Neuronal stem cell (in vitro differentiated cells): Measurements from ENCODE around the gene UGT1A9.
A peak's percentile ranks its signal among the peaks of the same experiment; 100 is the strongest.

ENCODE experiments used
- DNase-seq: peaks from one replicate; pipeline ENCODE4 v3.0.0-alpha.2; 2013; ENCODE audit warnings: low spot score
- H2AFZ ChIP-seq: one replicate; pipeline ENCODE4 v1.6.1; 2013; ENCODE audit warnings: mild to moderate bottlenecking, low read length, inconsistent platforms
- H2AK5ac ChIP-seq: 2 replicates; pipeline ENCODE4 v1.6.1; 2013; ENCODE audit warnings: low read depth, mild to moderate bottlenecking, inconsistent platforms, low read length, moderate library complexity, mixed read lengths
- H2BK120ac ChIP-seq: 2 replicates; pipeline ENCODE4 v1.6.1; 2013; ENCODE audit warnings: low read depth, mild to moderate bottlenecking, inconsistent platforms, low read length, moderate library complexity, mixed read lengths
- H2BK12ac ChIP-seq: one replicate; pipeline ENCODE4 v1.6.1; 2013; ENCODE audit warnings: low read length, inconsistent platforms
- H2BK15ac ChIP-seq: 2 replicates; pipeline ENCODE4 v1.6.1; 2013; ENCODE audit warnings: mild to moderate bottlenecking, low read length, inconsistent platforms, mixed read lengths
- H2BK5ac ChIP-seq: one replicate; pipeline ENCODE4 v1.6.1; 2013; ENCODE audit warnings: inconsistent platforms, mild to moderate bottlenecking, low read length, moderate library complexity
- H3K14ac ChIP-seq: one replicate; pipeline ENCODE4 v1.6.1; 2013; ENCODE audit warnings: low read length, inconsistent platforms
- H3K18ac ChIP-seq: 2 replicates; pipeline ENCODE4 v1.6.1; 2013; ENCODE audit warnings: low read length, inconsistent platforms
- H3K23ac ChIP-seq: 2 replicates; pipeline ENCODE4 v1.6.1; 2013; ENCODE audit warnings: low read depth, mild to moderate bottlenecking, mixed read lengths, low read length, inconsistent platforms; ENCODE audit not compliant: poor library complexity
- H3K27ac ChIP-seq: replicated peaks from 3 replicates; pipeline ENCODE4 v1.5.1; 2013; ENCODE audit warnings: low read length, inconsistent platforms
- H3K27me3 ChIP-seq, 3 experiments: 2 replicates each; pipeline ENCODE4 v1.6.1; 2013; ENCODE audit warnings: low read length in 3 of 3, mild to moderate bottlenecking in 2 of 3, inconsistent platforms in 1 of 3, low read depth in 1 of 3, mixed read lengths in 1 of 3, moderate library complexity in 1 of 3; ENCODE audit not compliant: control insufficient read depth in 3 of 3, insufficient read depth in 3 of 3
- H3K36me3 ChIP-seq, 2 donors: replicated peaks in 1 of 2; 2 replicates each; pipeline ENCODE4 v1.6.1; 2013; ENCODE audit warnings: low read length in 2 of 2; ENCODE audit not compliant: control insufficient read depth in 2 of 2, insufficient read depth in 2 of 2
- H3K4ac ChIP-seq: 2 replicates; pipeline ENCODE4 v1.6.1; 2013; ENCODE audit warnings: inconsistent platforms, mild to moderate bottlenecking, low read length, moderate library complexity
- H3K4me1 ChIP-seq, 2 donors: 1 replicate in 1 of 2; 2 replicates in 1 of 2; pipeline ENCODE4 v1.6.1; 2013; ENCODE audit warnings: low read length in 2 of 2, low read depth in 1 of 2; ENCODE audit not compliant: control insufficient read depth in 2 of 2, insufficient read depth in 1 of 2
- H3K4me2 ChIP-seq: one replicate; pipeline ENCODE4 v1.6.1; 2013; ENCODE audit warnings: mild to moderate bottlenecking, low read length, inconsistent platforms; ENCODE audit not compliant: insufficient read depth, poor library complexity, severe bottlenecking
- H3K4me3 ChIP-seq, 2 donors: 2 replicates each; pipeline ENCODE4 v1.5.1; 2013; ENCODE audit warnings: low read length in 2 of 2, mild to moderate bottlenecking in 2 of 2, inconsistent platforms in 1 of 2, moderate library complexity in 1 of 2
- H3K79me1 ChIP-seq: one replicate; pipeline ENCODE4 v1.6.1; 2013; ENCODE audit warnings: low read depth, mild to moderate bottlenecking, inconsistent platforms, low read length, moderate library complexity
- H3K9ac ChIP-seq: one replicate; pipeline ENCODE4 v1.6.1; 2013; ENCODE audit warnings: mild to moderate bottlenecking, low read depth, low read length, inconsistent platforms; ENCODE audit not compliant: poor library complexity
- H3K9me3 ChIP-seq, 2 donors: replicated peaks in 1 of 2; 2 replicates each; pipeline versions ENCODE3 to v1.6.1; 2013; ENCODE audit warnings: low read length in 2 of 2, mild to moderate bottlenecking in 2 of 2, inconsistent platforms in 1 of 2, low read depth in 1 of 2, mixed read lengths in 1 of 2, moderate library complexity in 1 of 2; ENCODE audit not compliant: control insufficient read depth in 2 of 2, insufficient read depth in 1 of 2
- H4K8ac ChIP-seq: one replicate; pipeline ENCODE4 v1.6.1; 2013; ENCODE audit warnings: low read depth, mild to moderate bottlenecking, inconsistent platforms, low read length, moderate library complexity
- H4K91ac ChIP-seq: one replicate; pipeline ENCODE4 v1.6.1; 2013; ENCODE audit warnings: low read length, low read depth, mild to moderate bottlenecking, inconsistent platforms; ENCODE audit not compliant: poor library complexity
- WGBS, 2 donors: extraction: QIAGEN DNeasy Blood & Tissue Kit; methylation state at CpG; one replicate each; pipeline ENCODE4 v1.1.7; 2013; ENCODE audit warnings: missing lambda C conversion rate in 2 of 2, mixed read lengths in 1 of 2; ENCODE audit not compliant: insufficient read length in 2 of 2, insufficient replicate concordance in 1 of 2; ENCODE audit errors: extremely low coverage in 2 of 2; 5-methylcytosine and 5-hydroxymethylcytosine counted together

The UGT1A9 gene

GRCh38 chr2:233684640-233685039, 12.9 kb downstream of the UGT1A9 start:
- H3K4ac ChIP-seq: no peak overlapping the region
- no peak overlapping the region for H2BK15ac ChIP-seq
- no peak overlapping the region for H2AK5ac ChIP-seq
- no peak overlapping the region for H4K8ac ChIP-seq
- H3K9me3 ChIP-seq: no peaks in the 10 kb centered on the region
- no peak overlapping the region for H2BK120ac ChIP-seq
- H3K27me3 ChIP-seq: no peaks in the 10 kb centered on the region
- H4K91ac ChIP-seq: no peak overlapping the region
- H3K18ac ChIP-seq: no peak overlapping the region
- no peaks in the 10 kb centered on the region for H3K79me1 ChIP-seq
- H3K27ac ChIP-seq: no peak overlapping the region
- H3K9ac ChIP-seq: no peak overlapping the region
- no peak for DNase-seq
- H3K4me3 ChIP-seq: no peak overlapping the region
- no peak overlapping the region for H2BK12ac ChIP-seq
- H3K4me2 ChIP-seq: no peak overlapping the region
- WGBS, 2 donors: no CpG with 5 or more reads among the region's 1 CpG
- H3K23ac ChIP-seq: no peak overlapping the region
- H3K14ac ChIP-seq: no peak overlapping the region
- no peaks in the 10 kb centered on the region for H3K36me3 ChIP-seq
- H2AFZ ChIP-seq: no peak overlapping the region
- H3K4me1 ChIP-seq: no peaks in the 10 kb centered on the region
- H2BK5ac ChIP-seq: no peak overlapping the region

- DNase-seq: no peak
- H3K4me1 ChIP-seq: no peaks in the 10 kb centered on the region
- H2AFZ ChIP-seq: no peak overlapping the region
- H3K4me2 ChIP-seq: no peak overlapping the region
- H4K91ac ChIP-seq: no peak overlapping the region
- no peak overlapping the region for H3K18ac ChIP-seq
- H3K4ac ChIP-seq: no peak overlapping the region
- H3K27me3 ChIP-seq: no peaks in the 10 kb centered on the region
- H2BK12ac ChIP-seq: no peak overlapping the region
- no CpG with 5 or more reads among the region's 5 CpGs for WGBS, 2 donors
- no peak overlapping the region for H3K14ac ChIP-seq
- H3K27ac ChIP-seq: no peak overlapping the region
- H3K9ac ChIP-seq: no peak overlapping the region
- H3K23ac ChIP-seq: no peak overlapping the region
- H3K9me3 ChIP-seq: no peaks in the 10 kb centered on the region
- no peak overlapping the region for H2BK120ac ChIP-seq
- H3K79me1 ChIP-seq: no peaks in the 10 kb centered on the region
- no peaks in the 10 kb centered on the region for H3K36me3 ChIP-seq
- no peak overlapping the region for H2AK5ac ChIP-seq
- H4K8ac ChIP-seq: no peak overlapping the region
- no peak overlapping the region for H2BK15ac ChIP-seq
- H2BK5ac ChIP-seq: no peak overlapping the region
- H3K4me3 ChIP-seq: no peak overlapping the region
Observed at GRCh38 chr2:233686928-233687327, 15.2 kb downstream of the UGT1A9 start.

DNA sequence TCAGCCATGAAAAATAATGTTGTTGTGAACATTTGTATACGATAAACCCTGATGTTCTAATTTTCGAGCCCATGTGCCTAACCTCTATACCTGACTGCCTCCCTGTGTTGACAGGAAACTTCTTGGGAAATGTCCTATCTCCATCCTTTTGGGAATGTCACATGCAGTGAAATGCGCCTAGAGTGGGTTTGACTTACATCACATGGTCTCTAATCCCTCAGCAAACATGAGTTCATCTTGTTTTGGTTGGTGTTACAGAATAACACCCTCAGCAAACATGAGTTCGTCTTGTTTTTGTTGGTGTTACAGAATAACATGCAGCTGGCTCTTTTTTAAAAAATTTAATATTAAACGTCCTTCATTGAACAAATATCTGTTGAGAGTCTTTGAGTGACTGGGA, 16.6 kb downstream of the UGT1A9 start:
- H3K27me3 ChIP-seq: no peaks in the 10 kb centered on the region
- no peak overlapping the region for H3K9ac ChIP-seq
- H4K8ac ChIP-seq: no peak overlapping the region
- no peak overlapping the region for H2BK15ac ChIP-seq
- no CpG with 5 or more reads among the region's 5 CpGs for WGBS, 2 donors
- no peak overlapping the region for H3K4me3 ChIP-seq
- H2AFZ ChIP-seq: no peak overlapping the region
- H3K18ac ChIP-seq: no peak overlapping the region
- no peaks in the 10 kb centered on the region for H3K9me3 ChIP-seq
- no peaks in the 10 kb centered on the region for H3K79me1 ChIP-seq
- no peak overlapping the region for H3K23ac ChIP-seq
- H3K36me3 ChIP-seq: no peaks in the 10 kb centered on the region
- no peak overlapping the region for H4K91ac ChIP-seq
- no peak overlapping the region for H2BK5ac ChIP-seq
- H3K4ac ChIP-seq: no peak overlapping the region
- H2BK12ac ChIP-seq: no peak overlapping the region
- H3K4me1 ChIP-seq: no peaks in the 10 kb centered on the region
- DNase-seq: no peak
- no peak overlapping the region for H3K27ac ChIP-seq
- no peak overlapping the region for H3K14ac ChIP-seq
- no peak overlapping the region for H3K4me2 ChIP-seq
- H2AK5ac ChIP-seq: no peak overlapping the region
- no peak overlapping the region for H2BK120ac ChIP-seq

- no peaks in the 10 kb centered on the region for H3K27me3 ChIP-seq
- no peak overlapping the region for H4K8ac ChIP-seq
Observed at GRCh38 chr2:233689031-233689430, 17.3 kb downstream of the UGT1A9 start.

More at GRCh38 chr2:233689031-233689430, 17.3 kb downstream of the UGT1A9 start:
- H2AFZ ChIP-seq: peak overlapping the region; percentile 44
- H3K14ac ChIP-seq: no peak overlapping the region
- H3K4me1 ChIP-seq: no peaks in the 10 kb centered on the region
- H3K4ac ChIP-seq: no peak overlapping the region
- no peak overlapping the region for H3K27ac ChIP-seq
- H3K4me3 ChIP-seq: no peak overlapping the region
- H3K23ac ChIP-seq: no peak overlapping the region
- no peaks in the 10 kb centered on the region for H3K79me1 ChIP-seq
- no peak overlapping the region for H2BK15ac ChIP-seq
- no peak overlapping the region for H3K4me2 ChIP-seq
- no peak overlapping the region for H2AK5ac ChIP-seq
- no peak overlapping the region for H4K91ac ChIP-seq
- no peak overlapping the region for H3K9ac ChIP-seq
- H3K36me3 ChIP-seq: no peaks in the 10 kb centered on the region
- no peak overlapping the region for H2BK5ac ChIP-seq
- H2BK120ac ChIP-seq: no peak overlapping the region
- no peak overlapping the region for H3K18ac ChIP-seq
- DNase-seq: no peak
- H2BK12ac ChIP-seq: no peak overlapping the region
- no peaks in the 10 kb centered on the region for H3K9me3 ChIP-seq
